ENCODE measurements around the gene EPDR1. TPM values are rescaled to one million over a fixed set of nuclear protein-coding genes. Genes with fewer than 3 reads are reported as not detected.

The EPDR1 gene
- total RNA-seq, 1 experiment from 2014 or later, result 5.3 TPM

- Mint-ChIP-seq H3K36me3 (ENCODE audit: insufficient read depth in 1 of 3, low read depth in 3 of 3) (no peaks in the 10 kb centered on the region), H3K27ac (peak overlapping the region in 1 of 3 experiments; percentile 24; a peak in 1 of 7 replicates), H3K27me3 (ENCODE audit: low read depth) (peaks cover 2% of the 10 kb centered on the region), H3K4me1 (no peaks in the 10 kb centered on the region), H3K4me3 (no peak overlapping the region), H3K9me3 (no peaks in the 10 kb centered on the region)
- Histone ChIP-seq H3K27me3 (ENCODE audit: insufficient read depth, low read length) (no peaks in the 10 kb centered on the region), H4K91ac (ENCODE audit: insufficient read length, low read depth, low read length) (no peak overlapping the region), H3K4me2 (ENCODE audit: insufficient read depth, insufficient read length, low read length) (no peak overlapping the region), H3K23ac (ENCODE audit: insufficient read length, low read depth, low read length) (no peak overlapping the region), H3T11ph (ENCODE audit: low read length) (no peak overlapping the region), H3K79me2 (ENCODE audit: insufficient read depth, low read length) (no peaks in the 10 kb centered on the region), H3K4ac (ENCODE audit: low read depth, low read length) (no peak overlapping the region), H4K20me1 (ENCODE audit: control insufficient read depth, insufficient read depth, insufficient read length) (no peaks in the 10 kb centered on the region), H2BK120ac (ENCODE audit: low read depth, low read length, poor library complexity, severe bottlenecking) (no peak overlapping the region), H3K14ac (ENCODE audit: insufficient read depth, low read length) (no peak overlapping the region), H3K79me1 (ENCODE audit: insufficient read depth, low read depth, low read length, poor library complexity, severe bottlenecking) (no peaks in the 10 kb centered on the region), H2BK15ac (ENCODE audit: low read depth, low read length) (no peak overlapping the region), H3K27ac (ENCODE audit: insufficient read length, low read depth, low read length) (no peak overlapping the region), H2BK20ac (ENCODE audit: low read depth, low read length, poor library complexity, severe bottlenecking) (no peak overlapping the region), H3K9me3 (ENCODE audit: control insufficient read depth, low read depth, low read length) (no peaks in the 10 kb centered on the region), H4K8ac (replicated peaks; ENCODE audit: insufficient read length, low read depth, low read length) (no peak overlapping the region), H3K9ac (ENCODE audit: extremely low read depth, insufficient read length, low read length) (no peak overlapping the region), H2AFZ (ENCODE audit: low read length) (no peak overlapping the region), H4K5ac (ENCODE audit: insufficient read length, low read depth, low read length) (no peak overlapping the region), H2BK12ac (ENCODE audit: insufficient read length, low read depth, low read length) (no peak overlapping the region), H2AK5ac (ENCODE audit: insufficient read length, low read length) (no peak overlapping the region), H2BK5ac (ENCODE audit: insufficient read length, low read length) (no peak overlapping the region), H3K56ac (ENCODE audit: insufficient read length, low read depth, low read length) (no peak overlapping the region), H3K4me1 (ENCODE audit: insufficient read depth, low read length) (no peaks in the 10 kb centered on the region), H3K23me2 (ENCODE audit: insufficient read length, low read depth, low read length, poor library complexity, severe bottlenecking) (no peaks in the 10 kb centered on the region), H3K18ac (ENCODE audit: insufficient read length, low read depth, low read length) (no peak overlapping the region)
- no peak for TF ChIP-seq CTCF (conservative IDR thresholded peaks at IDR 0.05)
- WGBS (ENCODE audit: extremely low coverage, insufficient read length, low lambda C conversion rate), result no CpG with 5 or more reads among the region's 2 CpGs
- DNase-seq, result no peak
Measured at GRCh38 chr7:37960483-37960882, 40.0 kb downstream of the EPDR1 start.

Data from H9 (cell line).